ENCODE results near the gene TMEM200C.
"Not testable (repeated sequence)": the region's sequence is repeated elsewhere in the genome, so short reads cannot be mapped to it uniquely, and the experiment has no call there.

Gene TMEM200C

GRCh38 chr18:5891854-5892215 is 3.5 kb downstream of the TMEM200C start:
- DNase-seq = no peak

GRCh38 chr18:5891184-5891853 is 4.0 kb downstream of the TMEM200C start:
- DNase-seq = no peak

- peak; percentile 21 for DNase-seq
These were observed 4.8 kb downstream of the TMEM200C start for GRCh38 chr18:5890331-5891183.

GRCh38 chr18:5885361-5885760 is 10.0 kb downstream of the TMEM200C start:
- no peak for DNase-seq

- no peak for DNase-seq
These were observed 10.9 kb downstream of the TMEM200C start for GRCh38 chr18:5884375-5884774.

- DNase-seq = peak; percentile 51
These were observed 15.8 kb downstream of the TMEM200C start for GRCh38 chr18:5879479-5879882.

GRCh38 chr18:5876891-5877290 is 18.4 kb downstream of the TMEM200C start:
- DNase-seq = no peak

GRCh38 chr18:5874336-5874735 is 21.0 kb downstream of the TMEM200C start:
- no peak for DNase-seq

GRCh38 chr18:5872886-5873285 is 22.4 kb downstream of the TMEM200C start:
- DNase-seq = no peak

- no peak for DNase-seq
These were observed 23.9 kb downstream of the TMEM200C start for GRCh38 chr18:5871426-5871825.

GRCh38 chr18:5868218-5868854 is 27.0 kb downstream of the TMEM200C start:
- DNase-seq = peak; percentile 80

GRCh38 chr18:5865521-5865920 is 29.8 kb downstream of the TMEM200C start:
- DNase-seq = no peak

GRCh38 chr18:5862127-5862526 is 33.2 kb downstream of the TMEM200C start:
- DNase-seq = not testable (repeated sequence)

GRCh38 chr18:5857180-5857579 is 38.1 kb downstream of the TMEM200C start:
- no peak for DNase-seq

- DNase-seq = no peak
These were observed 42.1 kb downstream of the TMEM200C start for GRCh38 chr18:5853253-5853652.

GRCh38 chr18:5851998-5852397 is 43.3 kb downstream of the TMEM200C start:
- DNase-seq = no peak

GRCh38 chr18:5842653-5843052 is 52.7 kb downstream of the TMEM200C start:
- DNase-seq = no peak

- no peak for DNase-seq
These were observed 53.8 kb downstream of the TMEM200C start for GRCh38 chr18:5841518-5841917.

- no peak for DNase-seq
These were observed 54.8 kb downstream of the TMEM200C start for GRCh38 chr18:5840547-5840946.

GRCh38 chr18:5840025-5840424 is 55.3 kb downstream of the TMEM200C start:
- DNase-seq = no peak

- no peak for DNase-seq
These were observed 56.2 kb downstream of the TMEM200C start for GRCh38 chr18:5839102-5839501.
